Astrocyte of the spinal cord (primary cell): ENCODE data around the gene POM121.
"Not testable (repeated sequence)": the region's sequence is repeated elsewhere in the genome, so short reads cannot be mapped to it uniquely, and the experiment has no call there.

ENCODE experiments used
- DNase-seq: peaks from one replicate; pipeline ENCODE4 v3.0.0; 2011; ENCODE audit warnings: low read depth, low spot score
- H3K4me3 ChIP-seq: 2 replicates; pipeline ENCODE4 v1.5.1; 2011; ENCODE audit warnings: low read depth, mild to moderate bottlenecking, low read length, moderate library complexity
- CTCF ChIP-seq: IDR thresholded peaks from 2 replicates; pipeline ENCODE4 v1.5.1; 2012; ENCODE audit warnings: low read depth, mild to moderate bottlenecking, low read length, inconsistent platforms
- in situ Hi-C: cut with HindIII; loops from 2 replicates; pipeline ENCODE4 v1.10.0; 2017; ENCODE audit warnings: low sequenced_read_pairs

POM121 gene

GRCh38 chr7:72924733-72925545 lies at the start of gene POM121:
POM121 (plus strand) TSS chr7:72925095; CDS start chr7:72925122, 27 bp downstream.
- peak; percentile 92 for DNase-seq
- peak within 1 kb of the TSS; percentile 97 for H3K4me3 ChIP-seq
- TF ChIP-seq CTCF = no peak
- in situ Hi-C loops = no loop called here

- peak; percentile 82 for DNase-seq
- peak overlapping the region; percentile 75 for H3K4me3 ChIP-seq
- in situ Hi-C loops = not testable (repeated sequence)
Measured at GRCh38 chr7:72879079-72879736, 45.7 kb upstream of the POM121 start.

- peak; percentile 45 for DNase-seq
- in situ Hi-C loops = not testable (repeated sequence)
Measured at GRCh38 chr7:72879737-72880215, 45.1 kb upstream of the POM121 start.

GRCh38 chr7:72891750-72892149 lies 33.1 kb upstream of the POM121 start:
- in situ Hi-C loops, DNase-seq, H3K4me3 ChIP-seq: not testable (repeated sequence)

More at GRCh38 chr7:72879737-72880215, 45.1 kb upstream of the POM121 start:
- peak overlapping the region; percentile 75 for H3K4me3 ChIP-seq

GRCh38 chr7:72904740-72905139 lies 20.2 kb upstream of the POM121 start:
- DNase-seq, H3K4me3 ChIP-seq, in situ Hi-C loops: not testable (repeated sequence)

- DNase-seq, H3K4me3 ChIP-seq, in situ Hi-C loops: not testable (repeated sequence)
Measured at GRCh38 chr7:72908422-72908821, 16.5 kb upstream of the POM121 start.

GRCh38 chr7:72911395-72911794 lies 13.5 kb upstream of the POM121 start:
- DNase-seq, H3K4me3 ChIP-seq, in situ Hi-C loops: not testable (repeated sequence)

GRCh38 chr7:72913750-72914149 lies 11.1 kb upstream of the POM121 start:
- DNase-seq, H3K4me3 ChIP-seq, in situ Hi-C loops: not testable (repeated sequence)

GRCh38 chr7:72914756-72915525 lies 10.0 kb upstream of the POM121 start:
- H3K4me3 ChIP-seq, in situ Hi-C loops: not testable (repeated sequence)
- TF ChIP-seq CTCF = peak; percentile 52
- peak; percentile 53 for DNase-seq

GRCh38 chr7:72919256-72919775 lies 5.6 kb upstream of the POM121 start:
- DNase-seq = no peak
- H3K4me3 ChIP-seq = no peak overlapping the region
- in situ Hi-C loops = no loop called here
- no peak for TF ChIP-seq CTCF
